Ovary (tissue), 9 donors: ENCODE measurements around the gene DIP2C. TPM values are rescaled to one million over a fixed set of nuclear protein-coding genes. Genes with fewer than 3 reads are reported as not detected.

Experiments used
- DNase-seq, 5 donors: peaks; one replicate each; pipeline ENCODE4 v3.0.0-alpha.2; 2019 to 2020
- H3K27ac ChIP-seq, 2 donors: fragments of 200-600 bp; one replicate each; pipeline versions ENCODE4 v1.5.1 to v1.8.0; 2019 to 2022
- H3K27me3 ChIP-seq: fragments of 200-600 bp; one replicate; pipeline ENCODE4 v1.8.0; 2022
- H3K36me3 ChIP-seq: fragments of 200-600 bp; sonication (generic); one replicate; pipeline ENCODE4 v1.5.1; 2019
- H3K4me1 ChIP-seq: one replicate; pipeline ENCODE4 v1.8.1; 2013; ENCODE audit warnings: mild to moderate bottlenecking, moderate library complexity; ENCODE audit not compliant: insufficient read depth
- H3K4me3 ChIP-seq: fragments of 200-600 bp; sonication (generic); one replicate; pipeline ENCODE4 v1.5.1; 2017
- H3K9me3 ChIP-seq, 2 donors: fragments of 200-600 bp in 1 of 2; sonication (generic) in 1 of 2; one replicate each; pipeline versions ENCODE4 v1.5.1 to v1.8.1; 2013 to 2019; ENCODE audit warnings: mild to moderate bottlenecking in 1 of 2, moderate library complexity in 1 of 2
- CTCF ChIP-seq, 3 donors: fragments of 450-650 bp in 2 of 3; fragments of 200-600 bp in 1 of 3; IDR thresholded peaks; one replicate each; pipeline versions ENCODE4 v1.5.1 to v1.8.0; 2016 to 2022; ENCODE audit warnings: antibody characterized with exemption in 3 of 3, mild to moderate bottlenecking in 1 of 3
- EP300 ChIP-seq: sonication (generic); formaldehyde crosslinking; IDR thresholded peaks from one replicate; pipeline ENCODE4 v1.6.1; 2017; ENCODE audit warnings: antibody characterized with exemption
- POLR2A ChIP-seq: fragments of 450-650 bp; IDR thresholded peaks from one replicate; pipeline ENCODE4 v1.6.1; 2017; ENCODE audit warnings: antibody characterized with exemption, mild to moderate bottlenecking, moderate library complexity
- WGBS, 3 donors: extraction: QIAGEN DNeasy Blood & Tissue Kit in 1 of 3; methylation state at CpG; one replicate each; pipeline versions ENCODE4 v1.1.5 to v1.1.7; 2013 to 2017; 5-methylcytosine and 5-hydroxymethylcytosine counted together
- intact Hi-C, 4 donors: fragments of 100-400 bp; cut with DNase I; formaldehyde crosslinking; loops; one replicate each; pipeline versions ENCODE4 v1.11.0 to v1.15.1; 2022 to 2023
- polyA plus RNA-seq, 2 donors: library from polyadenylated mRNA; stranded (reverse); fragments of 200-250 nt in 1 of 2; fragments of 350-450 nt in 1 of 2; fragmentation: Illumina TruSeq in 1 of 2; extraction: RNeasy Lipid Tissue Mini Kit (QIAGEN cat#74804) in 1 of 2; gene quantifications; one replicate each; pipeline ENCODE4 v1.2.3, GENCODE V29; 2013 to 2014
- total RNA-seq, 7 donors: library from RNA; depleted of rRNA in 2 of 7; stranded (reverse); fragments of >200 nt in 2 of 7; fragmentation: NEBNext Ultra II Directional in 3 of 7; extraction: Animal tissue kit (Norgen Biotek cat#: 25700) in 3 of 7; gene quantifications; one replicate each; pipeline versions ENCODE4 v1.1.0 to v1.2.4, GENCODE V29; 2016 to 2023
- donor health status: DM: no; HTN: no; CAD: no; lungs with moderate emphysema.
- donor health status: DM: no; HTN: no; CAD: no.
- donor health status: Bipolar disorder and iron deficiency.
- donor health status: DM: yes; HTN: yes; CAD: no.
- donor health status: DM: no; HTN: no; CAD: no.
- donor health status: DM: yes; HTN: yes; CAD: no.

The DIP2C gene
- total and polyA plus RNA-seq, 9 donors, result 10.1 to 29.4 (median 22.2) TPM

- 93 to 96% (median 93%) methylated on average over 20 of the region's 20 CpGs for WGBS, 3 donors
- Histone ChIP-seq H3K27me3 (no peaks in the 10 kb centered on the region), H3K36me3 (no peaks in the 10 kb centered on the region), H3K9me3 (no peaks in the 10 kb centered on the region), H3K4me1 (peaks cover 11% of the 10 kb centered on the region), H3K27ac (no peak overlapping the region), H3K4me3 (no peak overlapping the region)
- no peak for DNase-seq
- intact Hi-C loops, result no loop called here
- TF ChIP-seq EP300 (no peak), POLR2A (no peak), CTCF (IDR thresholded peaks at IDR 0.05) (no peak)
These were observed 138.6 kb downstream of the DIP2C start for GRCh38 chr10:550665-551372.

- whole genome bisulfite sequencing, 3 donors, result 79 to 88% (median 86%) methylated on average over 16 of the region's 16 CpGs
- peaks cover 11% of the 10 kb centered on the region for H3K4me1 ChIP-seq
- H3K27me3 ChIP-seq, result no peaks in the 10 kb centered on the region
- no peak overlapping the region for H3K27ac ChIP-seq
- intact Hi-C loops, result no loop called here
- DNase-seq, result no peak
- no peaks in the 10 kb centered on the region for H3K9me3 ChIP-seq
- H3K4me3 ChIP-seq, result no peak overlapping the region
- H3K36me3 ChIP-seq, result no peaks in the 10 kb centered on the region
- TF ChIP-seq CTCF (IDR thresholded peaks at IDR 0.05) (no peak), EP300 (no peak), POLR2A (no peak)
These were observed 140.1 kb downstream of the DIP2C start for GRCh38 chr10:549391-549790.

- no peaks in the 10 kb centered on the region for H3K36me3 ChIP-seq
- no peaks in the 10 kb centered on the region for H3K9me3 ChIP-seq
- no peak overlapping the region for H3K27ac ChIP-seq
- WGBS, 3 donors, result 83 to 86% (median 85%) methylated on average over 17 of the region's 17 CpGs
- peaks cover 11% of the 10 kb centered on the region for H3K4me1 ChIP-seq
- no peaks in the 10 kb centered on the region for H3K27me3 ChIP-seq
- no peak for DNase-seq
- intact Hi-C loops, result no loop called here
- no peak overlapping the region for H3K4me3 ChIP-seq
- TF ChIP-seq POLR2A, result no peak
- TF ChIP-seq EP300, result no peak
- no peak for TF ChIP-seq CTCF (IDR thresholded peaks at IDR 0.05)
These were observed 141.1 kb downstream of the DIP2C start for GRCh38 chr10:548238-548901.

- no peak overlapping the region for H3K4me3 ChIP-seq
- peaks cover 11% of the 10 kb centered on the region for H3K4me1 ChIP-seq
- no peaks in the 10 kb centered on the region for H3K27me3 ChIP-seq
- intact Hi-C loops, result no loop called here
- WGBS, 3 donors, result 73 to 80% (median 79%) methylated on average over 6 of the region's 6 CpGs
- TF ChIP-seq EP300 (no peak), CTCF (IDR thresholded peaks at IDR 0.05) (no peak), POLR2A (no peak)
- no peaks in the 10 kb centered on the region for H3K9me3 ChIP-seq
- DNase-seq, result no peak
- no peak overlapping the region for H3K27ac ChIP-seq
- H3K36me3 ChIP-seq, result no peaks in the 10 kb centered on the region
These were observed 141.8 kb downstream of the DIP2C start for GRCh38 chr10:547591-548081.
